Urinary bladder (tissue), 4 donors: ENCODE results near the gene SLC25A21. TPM values are rescaled to one million over a fixed set of nuclear protein-coding genes. Genes with fewer than 3 reads are reported as not detected.
"Not testable (repeated sequence)": the region's sequence is repeated elsewhere in the genome, so short reads cannot be mapped to it uniquely, and the experiment has no call there.

Experiments used
- DNase-seq: peaks from one replicate; pipeline ENCODE4 v3.0.0-alpha.2; 2015; ENCODE audit errors: extremely low spot score
- H3K27ac ChIP-seq: one replicate; pipeline ENCODE4 v1.5.1; 2013; ENCODE audit warnings: low read depth, mild to moderate bottlenecking, moderate library complexity
- H3K36me3 ChIP-seq: one replicate; pipeline ENCODE4 v1.6.1; 2013; ENCODE audit warnings: mild to moderate bottlenecking, moderate library complexity; ENCODE audit not compliant: insufficient read depth
- H3K4me1 ChIP-seq: one replicate; pipeline ENCODE4 v1.6.1; 2013; ENCODE audit warnings: mild to moderate bottlenecking, moderate library complexity; ENCODE audit not compliant: insufficient read depth
- H3K4me3 ChIP-seq: one replicate; pipeline ENCODE4 v1.5.1; 2013; ENCODE audit warnings: low read depth, low read length
- WGBS: extraction: QIAGEN DNeasy Blood & Tissue Kit; methylation state at CpG from one replicate; pipeline ENCODE4 v1.1.7; 2013; 5-methylcytosine and 5-hydroxymethylcytosine counted together
- polyA plus RNA-seq: library from polyadenylated mRNA; stranded (reverse); fragments of 200-250 nt; gene quantifications from one replicate; pipeline ENCODE4 v1.2.3, GENCODE V29; 2013
- total RNA-seq: library from RNA; depleted of rRNA; stranded (reverse); fragments of >200 nt; gene quantifications from one replicate; pipeline ENCODE4 v1.2.3, GENCODE V29; 2014
- donor health status: healthy with polysubstance abuse.
- donor health status: healthy.

SLC25A21 gene
- 1.8 TPM for total RNA-seq
- polyA plus RNA-seq, result 0.72 TPM

GRCh38 chr14:37172024-37172869 lies at the start of gene SLC25A21:
Gene SLC25A21 (minus strand): TSS chr14:37172606.
- Histone ChIP-seq H3K36me3 (no peaks in the 10 kb centered on the region), H3K4me1 (peaks cover 1% of the 10 kb centered on the region), H3K27ac (peak within 1 kb of the TSS; percentile 81), H3K4me3 (peak within 1 kb of the TSS; percentile 57)
- WGBS, result under 1% methylated on average over 66 of the region's 66 CpGs
- peak; percentile 62 for DNase-seq

- H3K36me3 ChIP-seq, result peaks cover 3% of the 10 kb centered on the region
- 93% methylated on average over 3 of the region's 3 CpGs for WGBS
- no peak overlapping the region for H3K27ac ChIP-seq
- no peaks in the 10 kb centered on the region for H3K4me1 ChIP-seq
- no peak overlapping the region for H3K4me3 ChIP-seq
- DNase-seq, result no peak
Measured at GRCh38 chr14:37221073-37221472, 48.7 kb upstream of the SLC25A21 start.

GRCh38 chr14:37215345-37215744 lies 42.9 kb upstream of the SLC25A21 start:
- no peaks in the 10 kb centered on the region for H3K36me3 ChIP-seq
- no peaks in the 10 kb centered on the region for H3K4me1 ChIP-seq
- no peak overlapping the region for H3K4me3 ChIP-seq
- H3K27ac ChIP-seq, result no peak overlapping the region
- DNase-seq, result no peak
- WGBS, result 96% methylated on average over 3 of the region's 3 CpGs

- DNase-seq, result no peak
- H3K36me3 ChIP-seq, result no peaks in the 10 kb centered on the region
- H3K27ac ChIP-seq, result no peak overlapping the region
- H3K4me1 ChIP-seq, result no peaks in the 10 kb centered on the region
- H3K4me3 ChIP-seq, result no peak overlapping the region
Measured at GRCh38 chr14:37213016-37213415, 40.6 kb upstream of the SLC25A21 start.

- DNase-seq, result no peak
- H3K36me3 ChIP-seq, result no peaks in the 10 kb centered on the region
- H3K4me3 ChIP-seq, result no peak overlapping the region
- 95% methylated on average over 6 of the region's 6 CpGs for WGBS
- no peak overlapping the region for H3K27ac ChIP-seq
- H3K4me1 ChIP-seq, result no peaks in the 10 kb centered on the region
Measured at GRCh38 chr14:37210448-37210847, 38.0 kb upstream of the SLC25A21 start.

GRCh38 chr14:37209617-37210016 lies 37.2 kb upstream of the SLC25A21 start:
- not testable (repeated sequence) for DNase-seq, H3K4me1 ChIP-seq, H3K4me3 ChIP-seq, H3K36me3 ChIP-seq, H3K27ac ChIP-seq
- 93% methylated on average over 2 of the region's 2 CpGs for WGBS

- WGBS, result 97% methylated on average over 7 of the region's 7 CpGs
- not testable (repeated sequence) for H3K4me3 ChIP-seq, H3K4me1 ChIP-seq, H3K27ac ChIP-seq, DNase-seq, H3K36me3 ChIP-seq
Measured at GRCh38 chr14:37205623-37206605, 33.5 kb upstream of the SLC25A21 start.

- WGBS, result 81% methylated on average over 1 of the region's 1 CpG
- Histone ChIP-seq H3K4me1 (no peaks in the 10 kb centered on the region), H3K36me3 (no peaks in the 10 kb centered on the region), H3K27ac (no peak overlapping the region), H3K4me3 (no peak overlapping the region)
- no peak for DNase-seq
Measured at GRCh38 chr14:37203423-37203822, 31.0 kb upstream of the SLC25A21 start.

GRCh38 chr14:37202812-37203211 lies 30.4 kb upstream of the SLC25A21 start:
- 85% methylated on average over 2 of the region's 2 CpGs for WGBS

GRCh38 chr14:37202265-37202664 lies 29.9 kb upstream of the SLC25A21 start:
- H3K4me1 ChIP-seq, result no peaks in the 10 kb centered on the region
- 87% methylated on average over 2 of the region's 2 CpGs for WGBS
- H3K36me3 ChIP-seq, result no peaks in the 10 kb centered on the region
- H3K4me3 ChIP-seq, result no peak overlapping the region
- no peak for DNase-seq
- H3K27ac ChIP-seq, result no peak overlapping the region

More at GRCh38 chr14:37202812-37203211, 30.4 kb upstream of the SLC25A21 start:
- Histone ChIP-seq H3K27ac (no peak overlapping the region), H3K4me3 (no peak overlapping the region), H3K36me3 (no peaks in the 10 kb centered on the region), H3K4me1 (no peaks in the 10 kb centered on the region)
- DNase-seq, result no peak

GRCh38 chr14:37201724-37202123 lies 29.3 kb upstream of the SLC25A21 start:
- Histone ChIP-seq H3K4me3 (no peak overlapping the region), H3K36me3 (no peaks in the 10 kb centered on the region), H3K27ac (no peak overlapping the region), H3K4me1 (no peaks in the 10 kb centered on the region)
- 93% methylated on average over 2 of the region's 2 CpGs for WGBS
- no peak for DNase-seq

- Histone ChIP-seq H3K27ac (no peak overlapping the region), H3K4me1 (no peaks in the 10 kb centered on the region), H3K36me3 (no peaks in the 10 kb centered on the region), H3K4me3 (no peak overlapping the region)
- WGBS, result 86% methylated on average over 5 of the region's 5 CpGs
- DNase-seq, result no peak
Measured at GRCh38 chr14:37198907-37199306, 26.5 kb upstream of the SLC25A21 start.

- peak overlapping the region; percentile 61 for H3K4me3 ChIP-seq
- H3K36me3 ChIP-seq, result no peaks in the 10 kb centered on the region
- WGBS, result 6% methylated on average over 11 of the region's 11 CpGs
- H3K27ac ChIP-seq, result peak overlapping the region; percentile 91
- DNase-seq, result no peak
- no peaks in the 10 kb centered on the region for H3K4me1 ChIP-seq
Measured at GRCh38 chr14:37198273-37198598, 25.8 kb upstream of the SLC25A21 start.
